SJSA1 (cell line): ENCODE measurements around the gene ARMC9. TPM values are rescaled to one million over a fixed set of nuclear protein-coding genes. Genes with fewer than 3 reads are reported as not detected.
"Not testable (repeated sequence)": the region's sequence is repeated elsewhere in the genome, so short reads cannot be mapped to it uniquely, and the experiment has no call there.

Source experiments
- DNase-seq, 2 experiments: peaks; one replicate each; pipeline ENCODE4 v3.0.0-alpha.2; 2015 to 2020; ENCODE audit warnings: low spot score in 2 of 2, low read depth in 1 of 2
- H3K27ac ChIP-seq: fragments of 250-450 bp; sonication (Bioruptor Pico); 2 replicates; pipeline ENCODE4 v1.5.1; 2020; ENCODE audit warnings: mild to moderate bottlenecking, moderate library complexity
- H3K27me3 ChIP-seq: fragments of 250-450 bp; sonication (Bioruptor Pico); replicated peaks from 2 replicates; pipeline ENCODE4 v1.5.1; 2020; ENCODE audit warnings: mild to moderate bottlenecking, moderate library complexity
- H3K36me3 ChIP-seq: fragments of 250-450 bp; sonication (Bioruptor Pico); 2 replicates; pipeline ENCODE4 v1.5.1; 2020; ENCODE audit warnings: mild to moderate bottlenecking
- H3K4me1 ChIP-seq: fragments of 250-450 bp; sonication (Bioruptor Pico); replicated peaks from 2 replicates; pipeline ENCODE4 v1.6.1; 2021; ENCODE audit warnings: mild to moderate bottlenecking
- H3K4me3 ChIP-seq: fragments of 250-450 bp; sonication (Bioruptor Pico); 2 replicates; pipeline ENCODE4 v1.5.1; 2020; ENCODE audit warnings: mild to moderate bottlenecking
- H3K9me3 ChIP-seq: fragments of 250-450 bp; sonication (Bioruptor Pico); replicated peaks from 2 replicates; pipeline ENCODE4 v1.5.1; 2020; ENCODE audit warnings: mild to moderate bottlenecking
- total RNA-seq: library from RNA; depleted of rRNA; stranded (reverse); fragments of >200 nt; shearing (Covaris generic); gene quantifications from 2 replicates; pipeline ENCODE4 v1.2.3, GENCODE V29; 2014

Gene ARMC9
- total RNA-seq, 1 experiment from 2014 or later, result 19.1 TPM

GRCh38 chr2:231187736-231188505 lies 10.5 kb upstream of the ARMC9 start:
- Histone ChIP-seq H3K4me3 (no peak overlapping the region), H3K4me1 (peaks cover 10% of the 10 kb centered on the region), H3K27me3 (no peaks in the 10 kb centered on the region), H3K27ac (no peak overlapping the region), H3K9me3 (no peaks in the 10 kb centered on the region), H3K36me3 (no peaks in the 10 kb centered on the region)
- peak in 1 of 2 experiments; percentile 15 for DNase-seq

- Histone ChIP-seq H3K4me3 (no peak overlapping the region), H3K4me1 (peaks cover 10% of the 10 kb centered on the region), H3K36me3 (no peaks in the 10 kb centered on the region), H3K27me3 (no peaks in the 10 kb centered on the region), H3K27ac (no peak overlapping the region), H3K9me3 (no peaks in the 10 kb centered on the region)
- no peak for DNase-seq
These were observed 9.8 kb upstream of the ARMC9 start for GRCh38 chr2:231188506-231189170.

GRCh38 chr2:231189171-231189530 lies 9.3 kb upstream of the ARMC9 start:
- H3K27me3 ChIP-seq, result no peaks in the 10 kb centered on the region

GRCh38 chr2:231189571-231190495 lies 8.6 kb upstream of the ARMC9 start:
- H3K27ac ChIP-seq, result no peak overlapping the region
- peaks cover 10% of the 10 kb centered on the region for H3K4me1 ChIP-seq
- no peaks in the 10 kb centered on the region for H3K9me3 ChIP-seq
- no peaks in the 10 kb centered on the region for H3K27me3 ChIP-seq
- DNase-seq, result no peak
- H3K4me3 ChIP-seq, result no peak overlapping the region
- H3K36me3 ChIP-seq, result no peaks in the 10 kb centered on the region

More at GRCh38 chr2:231189171-231189530, 9.3 kb upstream of the ARMC9 start:
- Histone ChIP-seq H3K27ac (no peak overlapping the region), H3K36me3 (no peaks in the 10 kb centered on the region), H3K9me3 (no peaks in the 10 kb centered on the region), H3K4me1 (peaks cover 10% of the 10 kb centered on the region), H3K4me3 (no peak overlapping the region)
- DNase-seq, result no peak

GRCh38 chr2:231190531-231191197 lies 7.8 kb upstream of the ARMC9 start:
- Histone ChIP-seq H3K27me3 (no peaks in the 10 kb centered on the region), H3K36me3 (no peaks in the 10 kb centered on the region), H3K9me3 (no peaks in the 10 kb centered on the region), H3K27ac (no peak overlapping the region), H3K4me1 (peaks cover 5% of the 10 kb centered on the region), H3K4me3 (no peak overlapping the region)
- no peak for DNase-seq

- Histone ChIP-seq H3K4me3 (no peak overlapping the region), H3K9me3 (0 out of 2 replicates have a peak, but pooled peaks cover 3% of the 10 kb centered on the region), H3K36me3 (no peaks in the 10 kb centered on the region), H3K27me3 (no peaks in the 10 kb centered on the region), H3K4me1 (peaks cover 5% of the 10 kb centered on the region), H3K27ac (no peak overlapping the region)
- peak; percentile 52 to 81 for DNase-seq
These were observed 6.2 kb upstream of the ARMC9 start for GRCh38 chr2:231191896-231192872.

GRCh38 chr2:231193216-231193615 lies 5.2 kb upstream of the ARMC9 start:
- Histone ChIP-seq H3K4me1 (peaks cover 11% of the 10 kb centered on the region), H3K4me3 (no peak overlapping the region), H3K27ac (no peak overlapping the region), H3K36me3 (no peaks in the 10 kb centered on the region; the same call in 1 of the 2 replicates), H3K9me3 (0 out of 2 replicates have a peak, but pooled peaks cover 3% of the 10 kb centered on the region), H3K27me3 (no peaks in the 10 kb centered on the region)
- DNase-seq, result no peak

- DNase-seq, result no peak
- H3K4me1 ChIP-seq, result peaks cover 37% of the 10 kb centered on the region
- no peak overlapping the region for H3K4me3 ChIP-seq
- 0 out of 2 replicates have a peak, but pooled peaks cover 3% of the 10 kb centered on the region for H3K9me3 ChIP-seq
- peaks cover 3% of the 10 kb centered on the region; the same call in 1 of the 2 replicates for H3K36me3 ChIP-seq
- no peak overlapping the region for H3K27ac ChIP-seq
- H3K27me3 ChIP-seq, result no peaks in the 10 kb centered on the region
These were observed 1.8 kb upstream of the ARMC9 start for GRCh38 chr2:231196592-231196991.

- peaks cover 34% of the 10 kb centered on the region for H3K4me1 ChIP-seq
- not testable (repeated sequence) for H3K27ac ChIP-seq, H3K9me3 ChIP-seq, H3K27me3 ChIP-seq, H3K4me3 ChIP-seq, H3K36me3 ChIP-seq, DNase-seq
These were observed 1.2 kb upstream of the ARMC9 start for GRCh38 chr2:231197196-231197595.

- Histone ChIP-seq H3K36me3 (peaks cover 3% of the 10 kb centered on the region; the same call in 1 of the 2 replicates), H3K9me3 (0 out of 2 replicates have a peak, but pooled peaks cover 3% of the 10 kb centered on the region), H3K4me3 (peak overlapping the region; percentile 85), H3K27ac (no peak overlapping the region; the same call in 1 of the 2 replicates), H3K27me3 (no peaks in the 10 kb centered on the region), H3K4me1 (peaks cover 32% of the 10 kb centered on the region)
- DNase-seq, result no peak
These were observed 633 bp upstream of the ARMC9 start for GRCh38 chr2:231197706-231198290.

GRCh38 chr2:231199219-231199618 lies 788 bp downstream of the ARMC9 start:
- peak overlapping the region; percentile 7; the same call in 1 of the 2 replicates for H3K27ac ChIP-seq
- no peaks in the 10 kb centered on the region for H3K27me3 ChIP-seq
- peaks cover 3% of the 10 kb centered on the region; the same call in 1 of the 2 replicates for H3K36me3 ChIP-seq
- peaks cover 32% of the 10 kb centered on the region for H3K4me1 ChIP-seq
- H3K9me3 ChIP-seq, result 0 out of 2 replicates have a peak, but pooled peaks cover 3% of the 10 kb centered on the region
- no peak for DNase-seq
- H3K4me3 ChIP-seq, result peak overlapping the region; percentile 85
